SKM-1 treated with dmso at 0.1 percent for 144 hours (cell line): ENCODE measurements around the gene FAS.
A peak's percentile ranks its signal among the peaks of the same experiment; 100 is the strongest.
"Not testable (repeated sequence)": the region's sequence is repeated elsewhere in the genome, so short reads cannot be mapped to it uniquely, and the experiment has no call there.

ENCODE experiments used
- DNase-seq: peaks from one replicate; lab custom pipeline; 2025; ENCODE audit not compliant: unreplicated experiment; lab: John Stamatoyannopoulos, UW

The FAS gene

GRCh38 chr10:88992921-88993524, 2.4 kb downstream of the FAS start:
- DNase-seq: no peak

GRCh38 chr10:88994019-88994418, 3.4 kb downstream of the FAS start:
- no peak for DNase-seq

GRCh38 chr10:88995156-88995876, 4.7 kb downstream of the FAS start:
- DNase-seq: no peak

GRCh38 chr10:88996927-88997326, 6.3 kb downstream of the FAS start:
- peak; percentile 91 for DNase-seq

GRCh38 chr10:88999625-89000024, 9.0 kb downstream of the FAS start:
- DNase-seq: no peak

GRCh38 chr10:89001024-89001728, 10.6 kb downstream of the FAS start:
- DNase-seq: no peak

GRCh38 chr10:89001729-89002072, 11.1 kb downstream of the FAS start:
- no peak for DNase-seq

- DNase-seq: no peak
These were observed 11.8 kb downstream of the FAS start for GRCh38 chr10:89002226-89002978.

GRCh38 chr10:89003344-89003743, 12.7 kb downstream of the FAS start:
- DNase-seq: no peak

GRCh38 chr10:89007129-89007893, 16.7 kb downstream of the FAS start:
- DNase-seq: no peak

GRCh38 chr10:89018700-89019346, 28.2 kb downstream of the FAS start:
- not testable (repeated sequence) for DNase-seq

GRCh38 chr10:89019569-89020327, 29.1 kb downstream of the FAS start:
- DNase-seq: no peak

- DNase-seq: not testable (repeated sequence)
These were observed 30.9 kb downstream of the FAS start for GRCh38 chr10:89021526-89021925.

GRCh38 chr10:89022734-89023133, 32.1 kb downstream of the FAS start:
- no peak for DNase-seq

- no peak for DNase-seq
These were observed 34.9 kb downstream of the FAS start for GRCh38 chr10:89025453-89025852.

GRCh38 chr10:89029181-89029580, 38.6 kb downstream of the FAS start:
- DNase-seq: no peak

GRCh38 chr10:89029785-89030437, 39.3 kb downstream of the FAS start:
- peak; percentile 68 for DNase-seq

- peak; percentile 24 for DNase-seq
These were observed 40.2 kb downstream of the FAS start for GRCh38 chr10:89030791-89031190.
